GM21515 (cell line): ENCODE measurements around the gene LRRC28.
"Not testable (repeated sequence)": the region's sequence is repeated elsewhere in the genome, so short reads cannot be mapped to it uniquely, and the experiment has no call there.

Experiments used
- ATAC-seq: cut with Tn5 transposase; IDR thresholded peaks from one replicate; pipeline ENCODE4 v1.9.1; 2021; ENCODE audit not compliant: unreplicated experiment

The LRRC28 gene

GRCh38 chr15:99390667-99391066, 139.4 kb downstream of the LRRC28 start:
- ATAC-seq: no peak

- no peak for ATAC-seq
These were observed 142.4 kb downstream of the LRRC28 start for GRCh38 chr15:99393641-99394040.

- ATAC-seq: no peak
These were observed 145.1 kb downstream of the LRRC28 start for GRCh38 chr15:99396375-99396774.

GRCh38 chr15:99399061-99399460, 147.8 kb downstream of the LRRC28 start:
- ATAC-seq: no peak

- ATAC-seq: no peak
These were observed 148.3 kb downstream of the LRRC28 start for GRCh38 chr15:99399618-99400017.

DNA sequence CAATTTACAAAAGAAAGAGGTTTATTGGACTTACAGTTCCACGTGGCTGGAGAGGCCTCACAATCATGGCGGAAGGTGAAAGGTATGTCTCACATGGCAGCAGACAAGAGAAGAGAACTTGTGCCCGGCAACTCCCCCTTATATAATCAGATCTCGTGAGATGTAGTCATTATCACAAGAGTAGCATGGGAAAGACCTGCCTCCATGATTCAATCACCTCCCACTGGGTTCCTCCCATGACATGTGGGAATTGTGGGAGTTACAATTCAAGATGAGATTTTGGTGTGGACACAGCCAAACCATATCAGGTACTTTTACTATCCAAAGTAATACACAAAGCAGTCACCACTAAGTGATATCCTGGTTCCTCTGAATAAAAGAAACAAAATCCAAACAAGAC, 149.9 kb downstream of the LRRC28 start:
- ATAC-seq: not testable (repeated sequence)

DNA sequence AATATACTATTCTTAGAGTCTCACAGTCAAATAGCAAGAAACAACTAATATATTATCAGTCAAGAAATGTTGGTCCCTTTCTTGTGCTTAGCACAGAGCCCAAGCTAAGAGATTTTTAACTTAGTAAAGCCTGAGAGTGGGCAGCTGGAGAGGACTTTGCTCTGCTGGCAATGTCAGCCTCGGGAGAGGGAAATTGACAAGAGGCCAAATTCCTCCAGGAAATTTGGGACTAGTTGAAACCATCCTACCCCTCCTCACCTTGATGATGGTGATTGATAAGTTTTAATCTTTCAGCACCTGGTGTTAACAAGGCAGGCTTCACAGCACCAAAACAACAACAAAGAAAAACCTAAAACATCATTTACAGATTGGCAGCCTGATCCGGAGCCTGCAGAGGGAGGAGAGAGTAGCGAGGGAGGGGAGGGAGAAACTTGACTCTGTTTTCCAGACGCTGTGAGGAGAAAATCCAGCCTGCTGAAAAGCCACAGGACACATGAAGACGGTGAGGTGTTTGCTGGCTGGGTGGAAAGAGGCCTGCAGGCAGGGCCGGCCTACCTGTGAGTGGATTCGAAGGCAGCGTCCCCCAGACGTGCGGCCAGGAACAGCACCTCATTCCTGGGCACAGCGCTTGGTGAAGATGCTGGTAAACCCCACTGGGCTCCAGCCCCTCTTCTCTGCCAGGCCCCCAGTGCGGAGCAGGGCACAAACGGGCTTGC, 150.9 kb downstream of the LRRC28 start:
- ATAC-seq: no peak

DNA sequence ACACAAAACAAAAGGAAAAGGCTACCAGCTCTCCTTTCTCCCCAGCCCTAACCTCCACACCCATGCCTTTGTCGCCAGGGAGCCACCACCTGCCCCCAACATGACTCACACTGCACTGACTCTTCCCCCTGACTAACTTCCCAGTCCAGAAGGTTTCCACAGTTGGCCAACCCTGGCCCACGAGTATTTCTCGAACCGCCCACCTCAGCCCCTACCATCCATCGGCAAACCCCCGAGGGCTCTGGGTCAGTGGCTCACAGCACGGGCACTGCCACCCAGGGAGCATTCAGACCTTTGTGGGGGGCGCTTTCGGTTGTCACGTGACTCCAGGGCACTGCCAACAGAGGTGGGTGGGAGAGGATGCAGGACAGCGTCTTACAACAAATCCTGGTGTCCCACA, 152.3 kb downstream of the LRRC28 start:
- no peak for ATAC-seq

GRCh38 chr15:99404454-99404853, 153.2 kb downstream of the LRRC28 start:
- no peak for ATAC-seq

DNA sequence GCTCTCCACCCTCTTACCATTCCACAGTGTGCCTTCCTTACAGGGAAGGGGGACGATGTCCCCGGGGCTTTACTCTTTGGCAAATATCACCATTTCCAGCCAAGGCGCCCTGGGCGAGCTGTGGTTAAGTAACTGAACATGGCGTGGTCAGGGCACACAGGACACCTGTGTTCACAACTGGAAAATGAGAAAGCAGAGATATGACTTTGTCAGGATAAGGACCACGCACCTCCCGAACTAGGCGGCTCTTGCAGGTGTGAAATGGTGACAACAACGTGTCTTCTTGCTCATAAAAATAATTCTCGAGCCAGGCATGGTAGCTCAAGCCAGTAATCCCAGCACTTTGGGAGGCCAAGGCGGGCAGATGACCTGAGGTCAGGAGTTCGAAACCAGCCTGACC, 154.8 kb downstream of the LRRC28 start:
- no peak for ATAC-seq

- ATAC-seq: no peak
These were observed 155.6 kb downstream of the LRRC28 start for GRCh38 chr15:99406716-99407487.

- ATAC-seq: no peak
These were observed 156.4 kb downstream of the LRRC28 start for GRCh38 chr15:99407716-99408115.

- no peak for ATAC-seq
These were observed 157.2 kb downstream of the LRRC28 start for GRCh38 chr15:99408236-99409096.

GRCh38 chr15:99409097-99409473, 157.8 kb downstream of the LRRC28 start:
- no peak for ATAC-seq

DNA sequence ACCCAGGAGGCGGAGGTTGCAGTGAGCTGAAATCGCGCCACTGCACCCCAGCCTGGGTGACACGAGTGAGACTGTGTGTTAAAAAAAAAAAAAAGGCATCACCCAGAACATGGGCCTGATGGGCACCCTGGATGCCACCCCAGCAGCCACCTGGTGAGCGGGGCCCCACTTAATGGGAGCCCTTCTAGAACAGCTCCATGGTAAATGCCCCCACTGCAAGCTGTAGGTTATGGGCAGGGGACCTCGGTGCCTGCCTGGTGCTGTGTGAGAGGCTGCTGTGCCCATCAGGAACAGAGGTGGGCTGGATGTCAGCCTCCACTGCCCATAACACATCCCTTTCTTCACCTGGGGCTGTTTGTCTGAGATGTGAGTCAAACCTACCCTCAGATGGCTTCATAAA, 158.3 kb downstream of the LRRC28 start:
- no peak for ATAC-seq

GRCh38 chr15:99410477-99410876, 159.2 kb downstream of the LRRC28 start:
- no peak for ATAC-seq

DNA sequence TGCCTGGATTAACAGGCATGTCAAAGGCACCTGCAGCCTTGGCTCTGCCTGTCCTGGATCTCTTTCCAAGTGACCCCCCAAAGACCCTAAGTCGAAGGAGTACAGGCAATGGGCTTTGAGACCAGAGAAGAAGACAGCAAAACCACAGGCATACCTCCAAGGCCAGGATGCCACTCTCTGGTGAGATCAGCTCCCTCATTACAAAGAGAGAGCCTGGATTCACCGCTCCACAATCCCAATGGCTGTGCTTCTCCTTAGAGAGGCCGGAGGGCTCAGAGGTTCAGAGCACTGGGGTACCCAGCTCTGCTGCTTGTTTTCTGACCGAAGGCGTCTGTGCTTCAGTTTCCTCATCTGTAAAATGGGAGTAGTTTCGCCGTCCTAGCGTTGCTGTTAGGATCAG, 160.0 kb downstream of the LRRC28 start:
- no peak for ATAC-seq

- ATAC-seq: no peak
These were observed 160.8 kb downstream of the LRRC28 start for GRCh38 chr15:99412082-99412481.

GRCh38 chr15:99412626-99413025, 161.3 kb downstream of the LRRC28 start:
- no peak for ATAC-seq

DNA sequence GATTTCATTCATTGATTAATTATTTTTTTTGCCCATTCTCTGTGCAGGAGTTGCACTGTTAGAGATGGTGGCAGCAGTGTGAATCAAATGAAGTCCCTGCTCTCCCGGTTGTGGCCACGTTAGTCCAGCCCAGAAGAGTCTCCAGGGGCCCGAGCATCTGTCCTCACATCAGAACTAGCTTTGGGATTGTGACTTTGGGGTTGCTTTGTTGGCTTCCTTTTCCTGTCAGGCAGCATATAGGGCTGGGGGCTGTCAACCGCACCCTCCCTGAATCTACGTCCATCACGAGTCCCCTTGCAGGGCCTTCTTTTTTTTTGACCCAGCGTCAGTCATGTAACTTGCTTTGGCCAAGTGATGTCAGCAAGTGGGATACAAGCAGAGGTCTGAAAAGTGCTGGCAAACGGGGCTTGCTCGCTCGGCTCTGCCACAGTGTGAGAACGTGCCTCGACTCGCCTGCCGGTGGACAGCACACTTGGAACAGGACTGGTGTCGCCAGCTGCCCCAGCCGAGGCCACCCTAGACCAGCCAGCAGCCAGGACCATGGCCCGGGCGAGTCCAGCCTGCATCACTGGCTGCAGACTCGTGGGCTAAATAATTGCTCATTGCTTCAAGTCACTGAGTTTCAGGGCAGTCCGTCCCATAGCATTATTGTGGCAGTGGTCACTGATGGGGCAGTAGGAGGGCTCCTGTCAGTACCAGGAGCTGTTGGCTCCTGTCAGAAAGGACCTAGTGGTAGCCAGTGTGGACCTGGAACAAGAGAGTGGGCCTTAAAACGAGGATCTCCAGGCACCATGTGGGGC, 162.9 kb downstream of the LRRC28 start:
- no peak for ATAC-seq
